A549 (cell line): ENCODE data around the gene UBE2E1.

Experiments
- KDM5A ChIP-seq: fragments of 200-600 bp; sonication (generic); IDR thresholded peaks from 2 replicates; pipeline ENCODE4 v1.6.1; 2016; ENCODE audit warnings: antibody characterized with exemption, mild to moderate bottlenecking
- TF ChIP-seq, protein P1 (sequence below): fragments of >200 bp; sonication (Bioruptor Twin); formaldehyde crosslinking; IDR thresholded peaks from 3 replicates; pipeline ENCODE4 v1.5.1; 2016

DNA sequence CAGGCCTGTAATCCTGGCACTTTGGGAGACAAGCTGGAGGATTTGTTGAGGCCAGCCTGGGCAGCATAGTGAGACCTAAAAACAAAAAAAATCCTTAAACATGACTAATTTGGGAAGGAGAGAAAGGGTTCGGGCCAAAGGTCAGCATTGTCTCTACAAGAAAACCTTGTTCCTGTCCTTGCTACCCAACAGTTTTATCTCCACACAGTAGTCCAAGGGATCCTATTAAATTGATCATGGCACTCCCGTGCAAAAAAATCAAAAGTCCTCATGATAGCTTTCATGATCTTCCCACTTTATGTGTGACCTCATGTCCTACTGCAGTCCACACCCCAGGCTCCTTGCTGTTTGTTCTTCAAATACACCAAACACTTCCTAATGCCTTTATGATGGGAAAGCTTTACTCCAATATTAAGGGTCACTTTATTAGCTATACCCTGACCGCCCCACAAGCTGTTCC, 115.3 kb downstream of the UBE2E1 start:
- TF ChIP-seq, protein P1, sequence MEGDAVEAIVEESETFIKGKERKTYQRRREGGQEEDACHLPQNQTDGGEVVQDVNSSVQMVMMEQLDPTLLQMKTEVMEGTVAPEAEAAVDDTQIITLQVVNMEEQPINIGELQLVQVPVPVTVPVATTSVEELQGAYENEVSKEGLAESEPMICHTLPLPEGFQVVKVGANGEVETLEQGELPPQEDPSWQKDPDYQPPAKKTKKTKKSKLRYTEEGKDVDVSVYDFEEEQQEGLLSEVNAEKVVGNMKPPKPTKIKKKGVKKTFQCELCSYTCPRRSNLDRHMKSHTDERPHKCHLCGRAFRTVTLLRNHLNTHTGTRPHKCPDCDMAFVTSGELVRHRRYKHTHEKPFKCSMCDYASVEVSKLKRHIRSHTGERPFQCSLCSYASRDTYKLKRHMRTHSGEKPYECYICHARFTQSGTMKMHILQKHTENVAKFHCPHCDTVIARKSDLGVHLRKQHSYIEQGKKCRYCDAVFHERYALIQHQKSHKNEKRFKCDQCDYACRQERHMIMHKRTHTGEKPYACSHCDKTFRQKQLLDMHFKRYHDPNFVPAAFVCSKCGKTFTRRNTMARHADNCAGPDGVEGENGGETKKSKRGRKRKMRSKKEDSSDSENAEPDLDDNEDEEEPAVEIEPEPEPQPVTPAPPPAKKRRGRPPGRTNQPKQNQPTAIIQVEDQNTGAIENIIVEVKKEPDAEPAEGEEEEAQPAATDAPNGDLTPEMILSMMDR: no peak
- no peak for TF ChIP-seq KDM5A
